A549 (cell line): ENCODE measurements around the gene NLGN2. TPM values are rescaled to one million over a fixed set of nuclear protein-coding genes. Genes with fewer than 3 reads are reported as not detected.
A peak's percentile ranks its signal among the peaks of the same experiment; 100 is the strongest.

Source experiments
- ATAC-seq, 2 experiments: fragments of 200-7000 bp in 1 of 2; fragments of >200 bp in 1 of 2; cut with Nextera tagmentation in 1 of 2; cut with Tn5 transposase in 1 of 2; 3 replicates each; pipeline versions ENCODE4 v1.8.0 to v1.9.1; 2018 to 2020; ENCODE audit warnings: mild to moderate bottlenecking in 1 of 2, moderate library complexity in 1 of 2
- CTCF ChIA-PET: fragments of 300-600 bp; sonication (Branson Sonifier 250); formaldehyde crosslinking; extraction: SDS; loops from one replicate; lab custom pipeline; 2021; ENCODE audit warnings: antibody characterized with exemption, inconsistent platforms; lab: Yijun Ruan, JAX
- POLR2A ChIA-PET: fragments of 350-600 bp; formaldehyde crosslinking; extraction: SDS; loops from one replicate; lab custom pipeline; 2021; ENCODE audit warnings: antibody characterized with exemption, inconsistent platforms; lab: Yijun Ruan, JAX
- DNase-seq, 2 experiments: peaks; one replicate each; pipeline versions ENCODE4 v3.0.0 to v3.0.0-alpha.2; 2011 to 2016; ENCODE audit warnings: low read depth in 1 of 2, low spot score in 1 of 2
- FAIRE-seq: peaks from 2 replicates; lab custom pipeline; 2011; peaks lifted over from hg19 to GRCh38; lab: Jason Lieb, UNC
- H3K27ac ChIP-seq, 2 experiments: fragments of >200 bp; sonication (Bioruptor Twin); formaldehyde crosslinking; 3 replicates each; pipeline ENCODE4 v1.5.1; 2016 to 2017
- H3K4me1 ChIP-seq: fragments of >200 bp; sonication (Bioruptor Twin); formaldehyde crosslinking; 3 replicates; pipeline ENCODE4 v1.6.1; 2016
- H3K4me2 ChIP-seq: fragments of >200 bp; sonication (Bioruptor Twin); formaldehyde crosslinking; 3 replicates; pipeline ENCODE4 v1.6.1; 2016
- H3K4me3 ChIP-seq: fragments of >200 bp; sonication (Bioruptor Twin); formaldehyde crosslinking; 3 replicates; pipeline ENCODE4 v1.5.1; 2016
- H3K9me3 ChIP-seq: fragments of >200 bp; sonication (Bioruptor Twin); formaldehyde crosslinking; 3 replicates; pipeline ENCODE4 v1.6.1; 2016
- BHLHE40 ChIP-seq: IDR thresholded peaks from 2 replicates; pipeline ENCODE4 v1.6.1; 2012; ENCODE audit warnings: low read depth, low read length, inconsistent platforms
- CBX2 ChIP-seq: fragments of 200-600 bp; sonication (generic); IDR thresholded peaks from 2 replicates; pipeline ENCODE4 v1.6.1; 2016; ENCODE audit warnings: low read depth, mild to moderate bottlenecking, borderline replicate concordance
- CEBPB ChIP-seq, 2 experiments: fragments of >200 bp in 1 of 2; sonication (Bioruptor Twin) in 1 of 2; formaldehyde crosslinking in 1 of 2; IDR thresholded peaks; 2 replicates each; pipeline ENCODE4 v1.6.1; 2012 to 2016
- FOSL2 ChIP-seq, 2 experiments: fragments of 450-650 bp in 1 of 2; fragments of >200 bp in 1 of 2; sonication (Bioruptor Twin) in 1 of 2; formaldehyde crosslinking; IDR thresholded peaks; 2 replicates each; pipeline versions ENCODE4 v1.5.0 to v1.6.1; 2016 to 2020; ENCODE audit warnings: mild to moderate bottlenecking in 1 of 2, moderate library complexity in 1 of 2
- FOXS1 ChIP-seq: fragments of 250-450 bp; sonication (Bioruptor Pico); IDR thresholded peaks from 2 replicates; pipeline ENCODE4 v1.5.0; 2020; ENCODE audit warnings: mild to moderate bottlenecking, moderate library complexity
- GATA3 ChIP-seq: IDR thresholded peaks from 2 replicates; pipeline ENCODE4 v1.6.1; 2012; ENCODE audit warnings: borderline replicate concordance
- HDAC2 ChIP-seq: fragments of 200-600 bp; sonication (generic); IDR thresholded peaks from 2 replicates; pipeline ENCODE4 v1.6.1; 2016
- HEYL ChIP-seq: fragments of 250-450 bp; sonication (Bioruptor Pico); IDR thresholded peaks from 2 replicates; pipeline ENCODE4 v1.8.0; 2021; ENCODE audit warnings: mild to moderate bottlenecking, moderate library complexity
- HOXA7 ChIP-seq: fragments of 250-450 bp; sonication (Bioruptor Pico); IDR thresholded peaks from 2 replicates; pipeline ENCODE4 v1.5.0; 2020; ENCODE audit warnings: mild to moderate bottlenecking, moderate library complexity
- HOXB5 ChIP-seq: fragments of 250-450 bp; sonication (Bioruptor Pico); IDR thresholded peaks from 2 replicates; pipeline ENCODE4 v1.5.0; 2020; ENCODE audit warnings: mild to moderate bottlenecking, moderate library complexity
- JUNB ChIP-seq: fragments of >200 bp; sonication (Bioruptor Twin); formaldehyde crosslinking; IDR thresholded peaks from 2 replicates; pipeline ENCODE4 v1.6.1; 2016
- KDM1A ChIP-seq: fragments of 200-600 bp; sonication (generic); IDR thresholded peaks from 2 replicates; pipeline ENCODE4 v1.6.1; 2016; ENCODE audit warnings: low read depth, mild to moderate bottlenecking
- MAFK ChIP-seq: fragments of 450-650 bp; IDR thresholded peaks from 2 replicates; pipeline ENCODE4 v1.6.1; 2014; ENCODE audit not compliant: partially characterized antibody
- NPAS2 ChIP-seq: fragments of 250-450 bp; sonication (Bioruptor Pico); IDR thresholded peaks from 2 replicates; pipeline ENCODE4 v1.8.0; 2022; ENCODE audit warnings: mild to moderate bottlenecking, moderate library complexity, borderline replicate concordance
- RNF2 ChIP-seq: fragments of 200-600 bp; sonication (generic); IDR thresholded peaks from 2 replicates; pipeline ENCODE4 v1.6.1; 2016; ENCODE audit warnings: low read depth, mild to moderate bottlenecking, antibody characterized with exemption, moderate library complexity, borderline replicate concordance
- SMC3 ChIP-seq: fragments of >200 bp; sonication (Bioruptor Twin); formaldehyde crosslinking; IDR thresholded peaks from 3 replicates; pipeline ENCODE4 v1.6.1; 2018; ENCODE audit warnings: inconsistent platforms
- TP53 ChIP-seq: fragments of 250-450 bp; sonication (Bioruptor Pico); IDR thresholded peaks from 2 replicates; pipeline ENCODE4 v1.5.0; 2021; ENCODE audit warnings: mild to moderate bottlenecking, moderate library complexity
- ZC3H11A ChIP-seq: fragments of 450-650 bp; IDR thresholded peaks from 2 replicates; pipeline ENCODE4 v1.6.1; 2014; ENCODE audit warnings: antibody characterized with exemption, mild to moderate bottlenecking
- ZNF302 ChIP-seq: fragments of 250-450 bp; sonication (Bioruptor Pico); IDR thresholded peaks from 2 replicates; pipeline ENCODE4 v1.9.0; 2021; ENCODE audit warnings: inconsistent platforms, mild to moderate bottlenecking, moderate library complexity
- WGBS: methylation state at CpG from one replicate; pipeline ENCODE4 v1.1.6; 2017; ENCODE audit errors: missing lambda C conversion rate; 5-methylcytosine and 5-hydroxymethylcytosine counted together
- polyA plus RNA-seq, 4 experiments: library from polyadenylated mRNA; depleted of rRNA in 3 of 4; stranded (reverse); fragments of >200 nt; fragmentation: RNase III in 1 of 4; extraction: RNeasy Plus Mini Kit Qiagen cat#74134 plus additional on column Dnase treatment in 1 of 4; gene quantifications; 2 replicates in 3 of 4; 3 replicates in 1 of 4; pipeline ENCODE4 v1.2.3, GENCODE V29; 2011 to 2017
- TF ChIP-seq, protein P1 (sequence below): IDR thresholded peaks from 2 replicates; pipeline ENCODE4 v1.6.1; 2012; ENCODE audit warnings: low read depth, borderline replicate concordance
- TF ChIP-seq, protein P2 (sequence below): fragments of 150-350 bp; IDR thresholded peaks from 2 replicates; pipeline ENCODE4 v1.6.1; 2014; ENCODE audit warnings: low read depth, mild to moderate bottlenecking, low read length
- TF ChIP-seq, protein P3 (sequence below): fragments of >200 bp; sonication (Bioruptor Twin); formaldehyde crosslinking; IDR thresholded peaks from 3 replicates; pipeline ENCODE4 v1.6.1; 2016

NLGN2 gene
- polyA plus RNA-seq, 2 of the 4 experiments (the other 2 are of a cell fraction) = 4.1 to 27.5 TPM

DNA sequence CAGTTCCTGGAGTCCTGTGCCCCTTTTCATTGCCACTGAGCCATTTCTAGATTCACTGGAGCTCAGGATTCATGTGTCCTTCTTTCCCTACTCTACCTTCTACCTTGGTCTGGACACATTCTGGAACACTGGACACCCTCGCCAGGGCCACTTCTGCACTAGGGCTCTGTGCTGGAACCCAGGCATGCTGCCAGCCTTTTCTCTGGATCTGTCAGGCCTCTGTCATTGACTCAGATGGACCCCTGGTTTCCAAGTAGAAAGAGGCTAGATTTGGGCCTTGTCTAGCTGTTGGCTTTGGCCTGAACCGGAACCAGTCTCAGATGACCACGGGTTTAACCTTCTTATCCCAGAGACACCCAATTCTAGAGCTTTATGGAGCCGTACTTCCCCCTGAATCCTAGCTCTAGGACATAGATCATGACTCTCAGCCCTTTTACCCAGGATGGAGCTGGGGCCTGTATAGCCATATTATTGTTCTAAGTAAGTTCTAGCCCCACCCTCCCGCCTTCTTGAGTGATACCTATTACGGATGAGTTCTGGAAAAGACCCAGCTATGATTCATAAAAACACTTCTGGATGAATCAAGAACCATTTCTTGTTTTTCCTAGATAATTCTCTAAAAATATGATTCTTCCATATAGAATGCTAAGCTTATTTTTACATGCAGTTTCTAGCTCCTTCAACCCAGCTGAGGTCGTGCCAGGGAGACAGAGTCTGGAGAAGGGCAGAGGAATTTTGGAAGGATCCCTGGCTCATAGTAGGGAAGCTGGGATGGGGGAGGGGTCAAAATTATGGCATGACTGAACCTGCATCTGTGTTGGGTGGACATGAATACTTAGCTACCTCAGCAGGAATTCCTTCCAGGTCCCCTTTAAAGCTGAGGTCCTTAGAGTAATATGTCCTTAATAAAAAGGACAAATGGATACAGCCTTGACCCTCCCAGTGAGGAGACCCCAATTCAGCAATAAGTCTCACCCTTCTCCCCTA, 36.1 kb downstream of the NLGN2 start:
- ChIA-PET CTCF (interaction anchor here (0.8 to 30.1 kb wide), 7 partner anchors 2 to 117 kb away, joined by 3 to 342 read pairs (median 24); partner anchors contain the start of genes CHRNB1, FGF11, KCTD11 and SENP3), POLR2A (interaction anchor here (0.6 to 2.7 kb wide), 6 partner anchors 9 to 83 kb away, joined by 3 to 8 read pairs (median 4); partner anchors contain the start of genes PLSCR3, POLR2A, TMEM102 and TMEM256)
- 70% methylated on average over 7 of the region's 7 CpGs for WGBS
- DNase-seq (no peak), FAIRE-seq (no peak), ATAC-seq (no peak)
- no peak overlapping the region for H3K4me2 ChIP-seq
- no peak overlapping the region for H3K4me3 ChIP-seq
- TF ChIP-seq CEBPB (IDR thresholded peaks at IDR 0.05) (no peak), HEYL (no peak), FOXS1 (CRISPR knock-in tag) (no peak), GATA3 (no peak), MAFK (no peak), FOSL2 (IDR thresholded peaks at IDR 0.05) (no peak), FOSL2 (CRISPR knock-in tag; IDR thresholded peaks at IDR 0.05) (no peak)
- no peaks in the 10 kb centered on the region for H3K9me3 ChIP-seq
- H3K4me1 ChIP-seq = peaks cover 31% of the 10 kb centered on the region
- no peak overlapping the region for H3K27ac ChIP-seq

DNA sequence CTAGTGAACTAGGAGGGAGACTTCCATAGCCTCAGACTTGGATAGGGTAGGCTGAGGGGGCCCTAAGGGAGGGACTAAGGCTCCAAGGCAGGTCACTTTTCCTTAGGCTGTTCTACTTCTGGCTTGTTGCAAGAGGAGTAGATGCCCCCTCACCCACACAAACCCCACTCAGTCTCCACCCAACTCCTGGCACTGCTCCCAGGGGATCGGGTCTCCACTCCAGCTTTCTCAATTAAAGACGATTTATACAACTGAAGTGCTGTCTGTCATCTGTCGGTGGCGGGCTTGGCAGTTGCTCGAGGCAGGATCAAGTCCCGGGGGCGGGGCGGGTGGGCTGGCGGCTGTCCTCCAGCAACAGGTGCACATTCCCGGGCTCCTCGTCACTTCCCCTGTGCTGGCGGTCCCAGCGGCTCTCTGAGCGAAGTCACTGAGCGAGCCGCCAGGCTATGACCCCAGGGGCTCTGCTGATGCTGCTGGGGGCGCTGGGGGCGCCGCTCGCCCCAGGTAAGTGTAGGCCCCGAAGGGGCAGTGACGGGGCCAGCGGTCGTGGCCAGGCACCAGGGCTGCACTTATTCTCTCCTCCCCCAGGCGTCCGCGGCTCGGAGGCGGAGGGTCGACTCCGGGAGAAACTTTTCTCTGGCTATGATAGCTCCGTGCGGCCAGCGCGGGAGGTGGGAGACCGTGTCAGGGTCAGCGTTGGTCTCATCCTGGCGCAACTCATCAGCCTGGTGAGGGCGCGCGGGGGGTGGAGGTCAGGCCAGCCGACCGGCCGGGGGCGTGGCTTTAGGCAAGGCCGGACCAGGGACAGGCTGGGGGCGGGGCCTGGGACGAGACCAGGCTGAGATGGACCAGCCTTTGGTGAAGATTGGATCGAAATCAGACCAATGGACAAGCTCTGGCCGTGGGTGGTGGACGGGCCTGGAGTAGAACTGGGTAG, 37.3 kb downstream of the NLGN2 start, which contains the start of gene CHRNB1:
CHRNB1 (plus strand) TSS at position 380 of the 937 bp plus-strand sequence; CDS start at position 447, 67 bp downstream.
- H3K4me1 ChIP-seq = peaks cover 23% of the 10 kb centered on the region
- peak within 1 kb of the TSS; percentile 83 for H3K4me2 ChIP-seq

GRCh38 chr17:7445619-7445968, 37.9 kb downstream of the NLGN2 start:
- CTCF ChIA-PET = interaction anchor here (0.9 to 30.1 kb wide), 7 partner anchors 4 to 115 kb away, joined by 3 to 342 read pairs (median 7); partner anchors contain the start of genes CHRNB1, FGF11, SENP3 and TMEM102

More for the DNA sequence above, 37.3 kb downstream of the NLGN2 start, which contains the start of gene CHRNB1:
- Histone ChIP-seq H3K9me3 (no peaks in the 10 kb centered on the region), H3K27ac (peak within 1 kb of the TSS; percentile 63 to 74), H3K4me3 (peak within 1 kb of the TSS; percentile 37)
- TF ChIP-seq ZC3H11A (no peak), JUNB (no peak), CEBPB (IDR thresholded peaks at IDR 0.05) (no peak), TP53 (CRISPR knock-in tag) (no peak), GATA3 (no peak), MAFK (no peak), BHLHE40 (no peak), HDAC2 (no peak), RNF2 (no peak), HOXA7 (no peak), KDM1A (no peak), SMC3 (no peak), CBX2 (no peak)
- TF ChIP-seq, protein P1, sequence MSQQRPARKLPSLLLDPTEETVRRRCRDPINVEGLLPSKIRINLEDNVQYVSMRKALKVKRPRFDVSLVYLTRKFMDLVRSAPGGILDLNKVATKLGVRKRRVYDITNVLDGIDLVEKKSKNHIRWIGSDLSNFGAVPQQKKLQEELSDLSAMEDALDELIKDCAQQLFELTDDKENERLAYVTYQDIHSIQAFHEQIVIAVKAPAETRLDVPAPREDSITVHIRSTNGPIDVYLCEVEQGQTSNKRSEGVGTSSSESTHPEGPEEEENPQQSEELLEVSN = no peak
- ATAC-seq (peak; percentile 62 to 82), DNase-seq (peak; percentile 68 to 71), FAIRE-seq (no peak)
- ChIA-PET POLR2A (interaction anchor here (0.6 to 2.7 kb wide), 5 partner anchors 17 to 51 kb away, joined by 3 to 8 read pairs (median 4); partner anchors contain the start of genes PLSCR3, POLR2A, TMEM256 and ZBTB4), CTCF (interaction anchor here (0.9 to 30.1 kb wide), 10 partner anchors 4 to 115 kb away, joined by 3 to 342 read pairs (median 6); partner anchors contain the start of genes CHRNB1, FGF11, KCTD11 and SENP3)
- 70% methylated on average over 37 of the region's 51 CpGs for WGBS

More at GRCh38 chr17:7445619-7445968, 37.9 kb downstream of the NLGN2 start:
- DNase-seq = peak; percentile 46 to 61
- Histone ChIP-seq H3K4me3 (peak overlapping the region; percentile 37), H3K27ac (peak overlapping the region; percentile 63 to 74), H3K4me1 (peaks cover 18% of the 10 kb centered on the region), H3K4me2 (peak overlapping the region; percentile 83), H3K9me3 (no peaks in the 10 kb centered on the region)
- TF ChIP-seq HOXB5 (CRISPR knock-in tag) (no peak), CEBPB (IDR thresholded peaks at IDR 0.05) (no peak), ZNF302 (CRISPR knock-in tag) (no peak), MAFK (no peak), NPAS2 (no peak), HEYL (no peak)
- TF ChIP-seq, protein P1 = no peak
- TF ChIP-seq, protein P2, sequence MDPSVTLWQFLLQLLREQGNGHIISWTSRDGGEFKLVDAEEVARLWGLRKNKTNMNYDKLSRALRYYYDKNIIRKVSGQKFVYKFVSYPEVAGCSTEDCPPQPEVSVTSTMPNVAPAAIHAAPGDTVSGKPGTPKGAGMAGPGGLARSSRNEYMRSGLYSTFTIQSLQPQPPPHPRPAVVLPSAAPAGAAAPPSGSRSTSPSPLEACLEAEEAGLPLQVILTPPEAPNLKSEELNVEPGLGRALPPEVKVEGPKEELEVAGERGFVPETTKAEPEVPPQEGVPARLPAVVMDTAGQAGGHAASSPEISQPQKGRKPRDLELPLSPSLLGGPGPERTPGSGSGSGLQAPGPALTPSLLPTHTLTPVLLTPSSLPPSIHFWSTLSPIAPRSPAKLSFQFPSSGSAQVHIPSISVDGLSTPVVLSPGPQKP = no peak
- TF ChIP-seq, protein P3, sequence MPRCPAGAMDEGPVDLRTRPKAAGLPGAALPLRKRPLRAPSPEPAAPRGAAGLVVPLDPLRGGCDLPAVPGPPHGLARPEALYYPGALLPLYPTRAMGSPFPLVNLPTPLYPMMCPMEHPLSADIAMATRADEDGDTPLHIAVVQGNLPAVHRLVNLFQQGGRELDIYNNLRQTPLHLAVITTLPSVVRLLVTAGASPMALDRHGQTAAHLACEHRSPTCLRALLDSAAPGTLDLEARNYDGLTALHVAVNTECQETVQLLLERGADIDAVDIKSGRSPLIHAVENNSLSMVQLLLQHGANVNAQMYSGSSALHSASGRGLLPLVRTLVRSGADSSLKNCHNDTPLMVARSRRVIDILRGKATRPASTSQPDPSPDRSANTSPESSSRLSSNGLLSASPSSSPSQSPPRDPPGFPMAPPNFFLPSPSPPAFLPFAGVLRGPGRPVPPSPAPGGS = no peak
- ATAC-seq = peak; percentile 40 to 79
- WGBS = 40% methylated on average over 13 of the region's 16 CpGs
- POLR2A ChIA-PET = interaction anchor here (1.2 to 2.7 kb wide), 2 partner anchors 34 to 42 kb away, joined by 4 to 8 read pairs; partner anchors contain the start of genes TMEM256 and ZBTB4
- no peak for FAIRE-seq
